RWPE2 (cell line): ENCODE data around the gene TRIM15.
"Not testable (repeated sequence)": the region's sequence is repeated elsewhere in the genome, so short reads cannot be mapped to it uniquely, and the experiment has no call there.

ENCODE experiments used
- ATAC-seq: fragments of 200-7000 bp; cut with Tn5 transposase; 3 replicates; pipeline ENCODE4 v1.9.1; 2021; ENCODE audit warnings: low read depth
- DNase-seq: peaks from one replicate; pipeline ENCODE4 v3.0.0-alpha.2; 2020; ENCODE audit warnings: low spot score
- H3K27ac ChIP-seq: fragments of 450-650 bp; 2 replicates; pipeline ENCODE4 v1.5.1; 2017; ENCODE audit warnings: mild to moderate bottlenecking; ENCODE audit not compliant: poor library complexity, severe bottlenecking
- H3K27me3 ChIP-seq: fragments of 250-450 bp; sonication (Bioruptor Pico); 2 replicates; pipeline ENCODE4 v1.5.1; 2021; ENCODE audit warnings: mild to moderate bottlenecking, moderate library complexity; ENCODE audit not compliant: insufficient read depth, poor library complexity, severe bottlenecking
- H3K36me3 ChIP-seq: fragments of 250-450 bp; sonication (Bioruptor Pico); 2 replicates; pipeline ENCODE4 v1.5.1; 2020; ENCODE audit warnings: low read depth, mild to moderate bottlenecking, moderate library complexity
- H3K4me1 ChIP-seq: fragments of 250-450 bp; sonication (Bioruptor Pico); 2 replicates; pipeline ENCODE4 v1.5.1; 2021; ENCODE audit warnings: mild to moderate bottlenecking, moderate library complexity; ENCODE audit not compliant: insufficient read depth, poor library complexity, severe bottlenecking
- H3K4me3 ChIP-seq: fragments of 250-450 bp; sonication (Bioruptor Pico); 2 replicates; pipeline ENCODE4 v1.5.1; 2021; ENCODE audit warnings: mild to moderate bottlenecking, moderate library complexity; ENCODE audit not compliant: severe bottlenecking
- H3K9me3 ChIP-seq: fragments of 250-450 bp; sonication (Bioruptor Pico); 2 replicates; pipeline ENCODE4 v1.5.1; 2021; ENCODE audit warnings: mild to moderate bottlenecking, moderate library complexity; ENCODE audit not compliant: severe bottlenecking
- TF ChIP-seq, protein P1 (sequence below): fragments of 450-650 bp; IDR thresholded peaks from one replicate; pipeline ENCODE4 v1.5.1; 2017; ENCODE audit warnings: mild to moderate bottlenecking, moderate library complexity; ENCODE audit not compliant: poor library complexity, severe bottlenecking

Gene TRIM15

DNA sequence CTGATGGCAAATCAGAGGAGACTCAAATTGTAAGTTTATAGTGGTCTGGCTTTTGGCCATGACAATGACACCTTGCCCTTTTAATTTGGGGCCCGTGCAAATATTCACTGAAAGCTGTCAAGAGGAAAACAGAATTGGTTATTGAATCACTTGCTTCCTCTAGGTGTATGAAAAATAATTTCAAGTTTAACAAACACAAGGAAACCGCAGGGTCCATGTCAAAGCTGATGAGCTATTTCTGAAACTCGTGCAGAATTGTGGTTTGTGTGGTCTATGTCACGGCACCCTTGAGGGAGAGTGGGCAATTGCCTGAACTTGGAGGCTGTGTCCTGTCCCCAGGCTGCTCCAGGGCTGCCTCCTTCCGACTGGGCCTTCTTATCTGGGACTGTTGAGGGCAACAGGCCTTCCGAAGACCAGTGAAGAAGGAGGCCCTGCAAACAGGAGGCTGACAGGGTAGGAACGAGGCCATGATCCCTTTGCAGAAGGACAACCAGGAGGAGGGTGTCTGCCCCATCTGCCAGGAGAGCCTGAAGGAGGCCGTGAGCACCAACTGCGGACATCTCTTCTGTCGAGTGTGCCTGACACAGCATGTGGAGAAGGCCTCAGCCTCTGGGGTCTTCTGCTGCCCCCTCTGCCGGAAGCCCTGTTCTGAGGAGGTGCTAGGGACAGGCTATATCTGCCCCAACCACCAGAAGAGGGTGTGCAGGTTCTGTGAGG is 26.6 kb upstream of the TRIM15 start:
- no peaks in the 10 kb centered on the region for H3K27me3 ChIP-seq
- no peaks in the 10 kb centered on the region for H3K36me3 ChIP-seq
- H3K9me3 ChIP-seq, result no peaks in the 10 kb centered on the region
- H3K4me3 ChIP-seq, result no peak overlapping the region
- no peak overlapping the region for H3K27ac ChIP-seq
- TF ChIP-seq, protein P1, sequence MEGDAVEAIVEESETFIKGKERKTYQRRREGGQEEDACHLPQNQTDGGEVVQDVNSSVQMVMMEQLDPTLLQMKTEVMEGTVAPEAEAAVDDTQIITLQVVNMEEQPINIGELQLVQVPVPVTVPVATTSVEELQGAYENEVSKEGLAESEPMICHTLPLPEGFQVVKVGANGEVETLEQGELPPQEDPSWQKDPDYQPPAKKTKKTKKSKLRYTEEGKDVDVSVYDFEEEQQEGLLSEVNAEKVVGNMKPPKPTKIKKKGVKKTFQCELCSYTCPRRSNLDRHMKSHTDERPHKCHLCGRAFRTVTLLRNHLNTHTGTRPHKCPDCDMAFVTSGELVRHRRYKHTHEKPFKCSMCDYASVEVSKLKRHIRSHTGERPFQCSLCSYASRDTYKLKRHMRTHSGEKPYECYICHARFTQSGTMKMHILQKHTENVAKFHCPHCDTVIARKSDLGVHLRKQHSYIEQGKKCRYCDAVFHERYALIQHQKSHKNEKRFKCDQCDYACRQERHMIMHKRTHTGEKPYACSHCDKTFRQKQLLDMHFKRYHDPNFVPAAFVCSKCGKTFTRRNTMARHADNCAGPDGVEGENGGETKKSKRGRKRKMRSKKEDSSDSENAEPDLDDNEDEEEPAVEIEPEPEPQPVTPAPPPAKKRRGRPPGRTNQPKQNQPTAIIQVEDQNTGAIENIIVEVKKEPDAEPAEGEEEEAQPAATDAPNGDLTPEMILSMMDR, result no peak
- ATAC-seq, result no peak
- H3K4me1 ChIP-seq, result no peaks in the 10 kb centered on the region
- no peak for DNase-seq

DNA sequence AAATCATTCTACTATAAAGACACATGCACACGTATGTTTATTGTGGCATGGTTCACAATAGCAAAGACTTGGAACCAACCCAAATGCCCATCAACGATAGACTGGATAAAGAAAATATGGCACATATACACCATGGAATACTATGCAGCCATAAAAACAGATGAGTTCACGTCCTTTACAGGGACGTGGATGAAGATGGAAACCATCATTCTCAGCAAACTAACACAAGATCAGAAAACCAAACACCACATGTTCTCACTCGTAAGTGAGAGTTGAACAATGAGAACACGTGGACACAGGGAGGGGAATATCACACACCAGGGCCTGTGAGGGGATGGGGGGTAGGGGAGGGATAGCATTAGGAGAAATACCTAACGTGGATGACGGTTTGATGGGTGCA is 23.1 kb upstream of the TRIM15 start:
- not testable (repeated sequence) for H3K4me3 ChIP-seq, H3K27ac ChIP-seq, DNase-seq, H3K36me3 ChIP-seq, H3K27me3 ChIP-seq, H3K9me3 ChIP-seq, H3K4me1 ChIP-seq, ATAC-seq

DNA sequence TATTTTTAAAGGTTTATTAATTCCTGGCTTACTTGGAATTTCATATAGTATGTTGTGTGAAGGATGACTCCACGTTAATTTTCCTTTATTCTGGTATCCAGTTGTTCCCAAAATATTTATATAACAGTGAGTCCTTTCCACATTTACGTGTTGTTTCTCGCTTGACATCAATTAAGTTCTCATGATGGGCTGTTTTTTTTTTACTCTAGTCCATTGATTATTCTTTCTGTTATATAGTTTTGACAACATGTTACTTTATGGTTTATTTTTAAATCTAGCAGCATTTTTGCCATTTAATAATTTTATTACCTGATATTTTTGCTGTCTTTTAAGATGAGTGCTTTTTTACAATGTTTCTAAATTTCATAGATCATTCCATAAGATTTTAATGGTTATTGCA is 20.7 kb upstream of the TRIM15 start:
- H3K9me3 ChIP-seq, result no peaks in the 10 kb centered on the region
- TF ChIP-seq, protein P1, result no peak
- ATAC-seq (no peak), DNase-seq (no peak)
- no peaks in the 10 kb centered on the region for H3K4me1 ChIP-seq
- no peak overlapping the region for H3K27ac ChIP-seq
- H3K27me3 ChIP-seq, result no peaks in the 10 kb centered on the region
- H3K4me3 ChIP-seq, result no peak overlapping the region
- H3K36me3 ChIP-seq, result no peaks in the 10 kb centered on the region

DNA sequence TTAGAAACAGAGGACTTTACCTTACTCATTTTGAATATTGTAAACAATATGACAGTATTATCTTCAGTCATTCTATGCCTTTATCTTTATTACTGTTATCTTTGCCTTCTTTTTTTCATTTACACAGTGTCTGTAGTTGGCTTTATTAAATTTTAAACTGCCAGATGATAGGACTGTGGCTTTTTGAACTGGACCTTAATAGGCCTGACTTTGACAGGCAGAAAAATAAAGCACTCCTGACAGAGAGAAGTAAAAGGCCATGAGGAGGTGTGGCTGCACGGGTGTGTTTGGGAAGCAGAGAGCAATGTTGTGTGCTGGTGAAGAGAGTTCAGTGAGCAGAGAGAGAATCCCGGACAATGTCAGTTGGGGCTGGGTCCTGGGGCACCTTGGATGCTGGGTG is 19.6 kb upstream of the TRIM15 start:
- H3K27me3 ChIP-seq, result no peaks in the 10 kb centered on the region
- H3K27ac ChIP-seq, result no peak overlapping the region
- H3K36me3 ChIP-seq, result no peaks in the 10 kb centered on the region
- H3K9me3 ChIP-seq, result no peaks in the 10 kb centered on the region
- TF ChIP-seq, protein P1, result no peak
- DNase-seq (no peak), ATAC-seq (no peak)
- H3K4me3 ChIP-seq, result no peak overlapping the region
- H3K4me1 ChIP-seq, result no peaks in the 10 kb centered on the region

DNA sequence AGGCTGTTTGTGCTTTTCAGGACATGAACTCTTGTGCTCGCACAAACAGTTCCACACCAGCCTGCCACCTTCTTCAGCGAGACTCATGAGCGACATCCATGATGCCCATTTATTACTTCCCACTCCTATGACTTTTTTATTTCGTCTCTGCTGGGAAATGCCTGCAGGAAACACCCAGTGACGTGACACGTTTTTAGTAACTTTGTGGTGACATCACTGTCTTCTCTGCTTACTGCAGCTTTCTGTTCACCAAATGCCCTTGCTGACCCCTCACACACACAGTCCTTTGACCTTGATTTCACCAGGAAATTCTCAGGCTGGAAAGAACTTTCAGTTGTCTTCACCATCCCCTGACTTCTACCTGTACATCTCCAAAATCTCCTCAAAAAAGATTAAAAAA is 18.5 kb upstream of the TRIM15 start:
- H3K4me1 ChIP-seq, result no peaks in the 10 kb centered on the region
- no peak for ATAC-seq

More for the DNA sequence above, 18.5 kb upstream of the TRIM15 start:
- H3K36me3 ChIP-seq, result no peaks in the 10 kb centered on the region
- H3K27ac ChIP-seq, result no peak overlapping the region
- no peak overlapping the region for H3K4me3 ChIP-seq
- no peaks in the 10 kb centered on the region for H3K9me3 ChIP-seq
- no peak for DNase-seq
- TF ChIP-seq, protein P1, result no peak
- no peaks in the 10 kb centered on the region for H3K27me3 ChIP-seq
